ENCODE data around the gene MC1R.

- TF ChIP-seq, protein P1, sequence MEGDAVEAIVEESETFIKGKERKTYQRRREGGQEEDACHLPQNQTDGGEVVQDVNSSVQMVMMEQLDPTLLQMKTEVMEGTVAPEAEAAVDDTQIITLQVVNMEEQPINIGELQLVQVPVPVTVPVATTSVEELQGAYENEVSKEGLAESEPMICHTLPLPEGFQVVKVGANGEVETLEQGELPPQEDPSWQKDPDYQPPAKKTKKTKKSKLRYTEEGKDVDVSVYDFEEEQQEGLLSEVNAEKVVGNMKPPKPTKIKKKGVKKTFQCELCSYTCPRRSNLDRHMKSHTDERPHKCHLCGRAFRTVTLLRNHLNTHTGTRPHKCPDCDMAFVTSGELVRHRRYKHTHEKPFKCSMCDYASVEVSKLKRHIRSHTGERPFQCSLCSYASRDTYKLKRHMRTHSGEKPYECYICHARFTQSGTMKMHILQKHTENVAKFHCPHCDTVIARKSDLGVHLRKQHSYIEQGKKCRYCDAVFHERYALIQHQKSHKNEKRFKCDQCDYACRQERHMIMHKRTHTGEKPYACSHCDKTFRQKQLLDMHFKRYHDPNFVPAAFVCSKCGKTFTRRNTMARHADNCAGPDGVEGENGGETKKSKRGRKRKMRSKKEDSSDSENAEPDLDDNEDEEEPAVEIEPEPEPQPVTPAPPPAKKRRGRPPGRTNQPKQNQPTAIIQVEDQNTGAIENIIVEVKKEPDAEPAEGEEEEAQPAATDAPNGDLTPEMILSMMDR (conservative IDR thresholded peaks at IDR 0.05; ENCODE audit: low read length) = no peak
- TF ChIP-seq EZH2phosphoT487 (IDR thresholded peaks at IDR 0.05; ENCODE audit: borderline replicate concordance, low read depth, low read length) = no peak
These were observed 18.3 kb downstream of the MC1R start for GRCh38 chr16:89936981-89937380.

All from OCI-LY7 (cell line).